H9 (cell line): ENCODE data around the gene C1QB. TPM values are rescaled to one million over a fixed set of nuclear protein-coding genes. Genes with fewer than 3 reads are reported as not detected.

Experiments
- DNase-seq: peaks from one replicate; pipeline ENCODE4 v3.0.0-alpha.2; 2017
- H2AFZ ChIP-seq: one replicate; pipeline ENCODE4 v1.6.1; 2013; ENCODE audit warnings: mild to moderate bottlenecking, low read length, control low read depth, moderate library complexity
- H2AK5ac ChIP-seq: 2 replicates; pipeline ENCODE4 v1.6.1; 2013; ENCODE audit warnings: low read length, control low read depth, mixed read lengths; ENCODE audit not compliant: insufficient read length
- H2BK120ac ChIP-seq: one replicate; pipeline ENCODE4 v1.6.1; 2013; ENCODE audit warnings: low read depth, mild to moderate bottlenecking, low read length, control low read depth, inconsistent platforms; ENCODE audit not compliant: poor library complexity, severe bottlenecking
- H2BK12ac ChIP-seq: 2 replicates; pipeline ENCODE4 v1.6.1; 2013; ENCODE audit warnings: low read length, control low read depth, mixed read lengths, low read depth; ENCODE audit not compliant: insufficient read length
- H2BK15ac ChIP-seq: 2 replicates; pipeline ENCODE4 v1.6.1; 2013; ENCODE audit warnings: low read depth, low read length, control low read depth
- H2BK20ac ChIP-seq: one replicate; pipeline ENCODE4 v1.6.1; 2013; ENCODE audit warnings: low read depth, mild to moderate bottlenecking, low read length, control low read depth, inconsistent platforms; ENCODE audit not compliant: poor library complexity, severe bottlenecking
- H2BK5ac ChIP-seq: 2 replicates; pipeline ENCODE4 v1.6.1; 2013; ENCODE audit warnings: low read length, control low read depth, mixed read lengths; ENCODE audit not compliant: insufficient read length
- H3K14ac ChIP-seq: 2 replicates; pipeline ENCODE4 v1.6.1; 2013; ENCODE audit warnings: low read length, control low read depth; ENCODE audit not compliant: insufficient read depth
- H3K18ac ChIP-seq: 2 replicates; pipeline ENCODE4 v1.6.1; 2013; ENCODE audit warnings: low read depth, mild to moderate bottlenecking, mixed read lengths, low read length, control low read depth; ENCODE audit not compliant: insufficient read length
- H3K23ac ChIP-seq: 2 replicates; pipeline ENCODE4 v1.6.1; 2013; ENCODE audit warnings: low read length, control low read depth, mixed read lengths, low read depth; ENCODE audit not compliant: insufficient read length
- H3K23me2 ChIP-seq: 2 replicates; pipeline ENCODE4 v1.6.1; 2013; ENCODE audit warnings: low read depth, mild to moderate bottlenecking, mixed read lengths, low read length, control low read depth; ENCODE audit not compliant: insufficient read length, poor library complexity, severe bottlenecking
- H3K27ac ChIP-seq: 2 replicates; pipeline ENCODE4 v1.5.1; 2013; ENCODE audit warnings: low read length, control low read depth, mixed read lengths, low read depth; ENCODE audit not compliant: insufficient read length
- H3K27me3 ChIP-seq: 2 replicates; pipeline ENCODE4 v1.6.1; 2013; ENCODE audit warnings: low read length, control low read depth, inconsistent platforms; ENCODE audit not compliant: insufficient read depth
- H3K4ac ChIP-seq: 2 replicates; pipeline ENCODE4 v1.6.1; 2013; ENCODE audit warnings: low read depth, mild to moderate bottlenecking, control low read depth, inconsistent platforms, low read length, moderate library complexity
- H3K4me1 ChIP-seq: 2 replicates; pipeline ENCODE4 v1.6.1; 2013; ENCODE audit warnings: low read length, control low read depth, inconsistent platforms; ENCODE audit not compliant: insufficient read depth
- H3K4me2 ChIP-seq: 2 replicates; pipeline ENCODE4 v1.6.1; 2013; ENCODE audit warnings: low read length, control low read depth, mixed read lengths; ENCODE audit not compliant: insufficient read length, insufficient read depth
- H3K56ac ChIP-seq: 2 replicates; pipeline ENCODE4 v1.6.1; 2013; ENCODE audit warnings: low read depth, mild to moderate bottlenecking, mixed read lengths, low read length, control low read depth; ENCODE audit not compliant: insufficient read length
- H3K79me1 ChIP-seq: 2 replicates; pipeline ENCODE4 v1.6.1; 2013; ENCODE audit warnings: low read depth, mild to moderate bottlenecking, moderate library complexity, low read length, control low read depth, inconsistent platforms; ENCODE audit not compliant: insufficient read depth, poor library complexity, severe bottlenecking
- H3K79me2 ChIP-seq: 2 replicates; pipeline ENCODE4 v1.6.1; 2013; ENCODE audit warnings: low read length, control low read depth, inconsistent platforms; ENCODE audit not compliant: insufficient read depth
- H3K9ac ChIP-seq: 2 replicates; pipeline ENCODE4 v1.6.1; 2013; ENCODE audit warnings: low read length, control low read depth, mixed read lengths; ENCODE audit not compliant: insufficient read length; ENCODE audit errors: extremely low read depth
- H3K9me3 ChIP-seq: one replicate; pipeline ENCODE4 v1.6.1; 2013; ENCODE audit warnings: low read depth, low read length, inconsistent platforms; ENCODE audit not compliant: control insufficient read depth
- H3T11ph ChIP-seq: one replicate; pipeline ENCODE4 v1.6.1; 2013; ENCODE audit warnings: mild to moderate bottlenecking, low read length, control low read depth, inconsistent platforms
- H4K20me1 ChIP-seq: one replicate; pipeline ENCODE4 v1.6.1; 2013; ENCODE audit not compliant: control insufficient read depth, insufficient read length, insufficient read depth
- H4K5ac ChIP-seq: 2 replicates; pipeline ENCODE4 v1.6.1; 2013; ENCODE audit warnings: low read depth, mild to moderate bottlenecking, mixed read lengths, low read length, control low read depth; ENCODE audit not compliant: insufficient read length
- H4K8ac ChIP-seq: replicated peaks from 2 replicates; pipeline ENCODE4 v1.6.1; 2013; ENCODE audit warnings: low read length, control low read depth, mixed read lengths, low read depth; ENCODE audit not compliant: insufficient read length
- H4K91ac ChIP-seq: 2 replicates; pipeline ENCODE4 v1.6.1; 2013; ENCODE audit warnings: low read depth, mild to moderate bottlenecking, moderate library complexity, mixed read lengths, low read length, control low read depth; ENCODE audit not compliant: insufficient read length
- H3K27ac Mint-ChIP-seq, 3 experiments: 2 replicates in 2 of 3; 3 replicates in 1 of 3; pipeline ENCODE4 v1.8.0; 2020 to 2021; ENCODE audit warnings: mixed read lengths in 3 of 3, mild to moderate bottlenecking in 1 of 3, moderate library complexity in 1 of 3
- H3K27me3 Mint-ChIP-seq: 2 replicates; pipeline ENCODE4 v1.8.0; 2021; ENCODE audit warnings: low read depth, mild to moderate bottlenecking, moderate library complexity, mixed read lengths
- H3K36me3 Mint-ChIP-seq, 3 experiments: 2 replicates in 2 of 3; 3 replicates in 1 of 3; pipeline ENCODE4 v1.8.0; 2020 to 2021; ENCODE audit warnings: low read depth in 3 of 3, mixed read lengths in 3 of 3; ENCODE audit not compliant: insufficient read depth in 1 of 3
- H3K4me1 Mint-ChIP-seq, 2 experiments: 2 replicates each; pipeline ENCODE4 v1.8.0; 2020; ENCODE audit warnings: mixed read lengths in 2 of 2
- H3K4me3 Mint-ChIP-seq, 2 experiments: 2 replicates in 1 of 2; 3 replicates in 1 of 2; pipeline ENCODE4 v1.8.0; 2020 to 2021; ENCODE audit warnings: mild to moderate bottlenecking in 2 of 2, mixed read lengths in 2 of 2, moderate library complexity in 1 of 2
- H3K9me3 Mint-ChIP-seq, 2 experiments: 2 replicates in 1 of 2; 3 replicates in 1 of 2; pipeline ENCODE4 v1.8.0; 2020; ENCODE audit warnings: mild to moderate bottlenecking in 2 of 2, mixed read lengths in 2 of 2, moderate library complexity in 1 of 2
- CTCF ChIP-seq: fragments of 200-600 bp; sonication (generic); conservative IDR thresholded peaks from 3 replicates; pipeline ENCODE4 v1.8.0; 2021; ENCODE audit warnings: antibody characterized with exemption, mild to moderate bottlenecking
- WGBS: extraction: QIAGEN DNeasy Blood & Tissue Kit; methylation state at CpG from one replicate; pipeline ENCODE4 v1.1.7; 2013; ENCODE audit warnings: missing lambda C conversion rate, low lambda C conversion rate, mixed read lengths; ENCODE audit not compliant: insufficient read length; ENCODE audit errors: extremely low coverage; 5-methylcytosine and 5-hydroxymethylcytosine counted together
- total RNA-seq: library from RNA; stranded (reverse); gene quantifications from 2 replicates; pipeline ENCODE4 v1.2.1, GENCODE V29; 2021

The C1QB gene
- total RNA-seq, 1 experiment from 2014 or later = not detected

DNA sequence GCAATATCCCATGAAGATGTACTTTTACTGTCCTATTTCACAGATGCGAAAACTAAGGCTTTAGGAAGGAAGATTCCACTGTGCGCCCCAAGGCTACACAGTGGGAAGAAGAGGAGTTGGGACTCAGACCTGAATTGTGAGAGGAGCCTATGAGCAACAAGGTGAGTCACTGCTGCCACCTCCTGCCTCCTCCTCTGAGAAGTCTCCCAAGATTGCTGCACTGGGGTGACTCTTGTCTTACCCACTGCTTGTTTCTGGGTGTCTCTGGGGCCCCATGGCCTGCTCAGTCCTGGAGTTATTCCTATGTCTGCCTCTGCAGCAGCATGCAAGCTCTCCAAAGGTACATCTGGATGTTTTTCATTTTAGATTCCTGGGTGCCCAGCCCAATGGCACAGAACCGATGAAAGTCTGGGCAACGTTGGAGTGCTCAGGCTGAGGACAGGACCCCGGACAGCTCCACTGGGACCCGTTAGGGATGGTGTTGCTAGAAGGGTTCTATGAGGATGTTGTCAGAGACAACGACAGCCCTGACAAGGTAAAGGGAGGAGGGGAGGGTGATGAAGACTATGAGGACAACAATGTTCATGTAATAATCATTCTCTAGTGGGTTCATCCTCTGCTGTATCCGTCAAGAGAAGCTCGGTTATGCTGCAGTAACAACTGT is 27.6 kb upstream of the C1QB start:
- H3K27ac Mint-ChIP-seq = no peak overlapping the region
- Histone ChIP-seq H3K18ac (no peak overlapping the region), H3K27me3 (no peaks in the 10 kb centered on the region), H3K79me1 (no peaks in the 10 kb centered on the region), H3K4me1 (peaks cover 4% of the 10 kb centered on the region), H2BK120ac (no peak overlapping the region), H3K9ac (no peak overlapping the region), H4K20me1 (no peaks in the 10 kb centered on the region), H2AK5ac (no peak overlapping the region), H4K5ac (no peak overlapping the region), H3K27ac (no peak overlapping the region), H3K79me2 (no peaks in the 10 kb centered on the region), H2AFZ (no peak overlapping the region), H3K4ac (no peak overlapping the region), H2BK5ac (no peak overlapping the region), H3T11ph (no peak overlapping the region), H4K91ac (no peak overlapping the region), H3K56ac (no peak overlapping the region), H3K23ac (no peak overlapping the region), H4K8ac (no peak overlapping the region), H3K14ac (no peak overlapping the region), H2BK20ac (no peak overlapping the region), H3K23me2 (no peaks in the 10 kb centered on the region), H2BK15ac (no peak overlapping the region), H3K9me3 (no peaks in the 10 kb centered on the region), H3K4me2 (no peak overlapping the region), H2BK12ac (no peak overlapping the region)
- no peak for TF ChIP-seq CTCF
- no CpG with 5 or more reads among the region's 9 CpGs for WGBS
- H3K27me3 Mint-ChIP-seq = peaks cover 11% of the 10 kb centered on the region
- peaks cover 0 to 6% of the 10 kb centered on the region in 2 experiments; a peak in 1 of 5 replicates for H3K9me3 Mint-ChIP-seq
- no peaks in the 10 kb centered on the region for H3K36me3 Mint-ChIP-seq
- H3K4me1 Mint-ChIP-seq = peaks cover 45 to 51% of the 10 kb centered on the region in 2 experiments
- DNase-seq = peak; percentile 57
- H3K4me3 Mint-ChIP-seq = no peak overlapping the region
